MM.1S (cell line): ENCODE measurements around the gene CDC6.

Experiments
- DNase-seq: peaks from one replicate; pipeline ENCODE4 v3.0.0-alpha.2; 2015
- H2AFZ ChIP-seq: fragments of 300-600 bp; sonication (generic); 2 replicates; pipeline ENCODE4 v1.6.0; 2016; ENCODE audit warnings: antibody characterized with exemption, low read length
- H3F3A ChIP-seq: fragments of 300-600 bp; sonication (generic); 2 replicates; pipeline ENCODE4 v1.6.1; 2016; ENCODE audit warnings: mild to moderate bottlenecking, antibody characterized with exemption, low read length, moderate library complexity, mixed read lengths; ENCODE audit not compliant: insufficient read depth
- H3K27ac ChIP-seq: fragments of 300-600 bp; sonication (generic); 2 replicates; pipeline ENCODE4 v1.5.1; 2016; ENCODE audit warnings: mild to moderate bottlenecking, low read length
- H3K27me3 ChIP-seq: fragments of 300-600 bp; sonication (generic); replicated peaks from 2 replicates; pipeline ENCODE4 v1.6.0; 2016; ENCODE audit warnings: low read length; ENCODE audit not compliant: insufficient read depth
- H3K36me3 ChIP-seq: fragments of 300-600 bp; sonication (generic); replicated peaks from 2 replicates; pipeline ENCODE4 v1.6.1; 2016; ENCODE audit warnings: mild to moderate bottlenecking, low read length, mixed read lengths; ENCODE audit not compliant: insufficient read depth
- H3K4me1 ChIP-seq: fragments of 300-600 bp; sonication (generic); 2 replicates; pipeline ENCODE4 v1.6.1; 2016; ENCODE audit warnings: low read length, mixed read lengths
- H3K4me2 ChIP-seq: fragments of 300-600 bp; sonication (generic); 2 replicates; pipeline ENCODE4 v1.6.0; 2016; ENCODE audit warnings: low read depth, low read length
- H3K4me3 ChIP-seq: fragments of 300-600 bp; sonication (generic); 2 replicates; pipeline ENCODE4 v1.5.1; 2016; ENCODE audit warnings: low read length, mixed read lengths
- H3K79me2 ChIP-seq: fragments of 300-600 bp; sonication (generic); 2 replicates; pipeline ENCODE4 v1.6.1; 2016; ENCODE audit warnings: mixed run types, low read length, mixed read lengths
- H3K9ac ChIP-seq: fragments of 300-600 bp; sonication (generic); 2 replicates; pipeline ENCODE4 v1.6.1; 2016; ENCODE audit warnings: low read length, mixed read lengths
- H3K9me2 ChIP-seq: fragments of 300-600 bp; sonication (generic); replicated peaks from 2 replicates; pipeline ENCODE4 v1.6.1; 2016; ENCODE audit warnings: mild to moderate bottlenecking, low read length, mixed read lengths; ENCODE audit not compliant: insufficient read depth
- H3K9me3 ChIP-seq: fragments of 300-600 bp; sonication (generic); replicated peaks from 2 replicates; pipeline ENCODE4 v1.6.1; 2016; ENCODE audit warnings: mild to moderate bottlenecking, low read length, mixed read lengths; ENCODE audit not compliant: insufficient read depth
- H4K20me1 ChIP-seq: fragments of 300-600 bp; sonication (generic); 2 replicates; pipeline ENCODE4 v1.6.1; 2016; ENCODE audit warnings: mild to moderate bottlenecking, low read length, moderate library complexity, mixed read lengths; ENCODE audit not compliant: insufficient read depth
- CTCF ChIP-seq: fragments of 300-600 bp; sonication (generic); IDR thresholded peaks from 2 replicates; pipeline ENCODE4 v1.5.1; 2016; ENCODE audit warnings: antibody characterized with exemption, low read length, mixed read lengths
- EZH2 ChIP-seq: fragments of 300-600 bp; sonication (generic); optimal IDR thresholded peaks from 2 replicates; pipeline ENCODE3; 2017; ENCODE audit warnings: low read depth, mild to moderate bottlenecking, antibody characterized with exemption, low read length, mixed read lengths
- EZH2phosphoT487 ChIP-seq: fragments of 300-600 bp; sonication (generic); IDR thresholded peaks from 2 replicates; pipeline ENCODE4 v1.6.1; 2018; ENCODE audit warnings: antibody characterized with exemption, low read length

Gene CDC6

DNA sequence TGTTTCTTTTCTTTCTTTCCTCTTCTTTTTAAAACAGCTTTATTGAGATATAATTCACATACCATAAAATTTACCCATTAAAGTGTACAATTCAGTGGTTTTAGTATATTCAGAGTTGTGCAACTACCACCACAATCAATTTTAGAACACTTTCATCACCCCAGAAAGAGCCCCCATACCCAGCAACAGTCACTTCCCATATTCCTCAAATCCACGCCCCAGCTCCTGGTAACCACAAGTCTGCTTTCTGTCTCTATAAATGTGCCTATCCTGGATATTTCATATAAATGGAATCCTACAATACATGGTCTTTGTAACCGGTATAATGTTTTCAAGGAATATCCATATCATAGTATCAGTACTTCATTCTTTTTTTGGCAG lies 40.7 kb downstream of the CDC6 start:
- peaks cover 26% of the 10 kb centered on the region for H3F3A ChIP-seq
- H3K36me3 ChIP-seq, result peaks cover 6% of the 10 kb centered on the region
- no peaks in the 10 kb centered on the region for H3K9me2 ChIP-seq
- peaks cover 98% of the 10 kb centered on the region for H3K79me2 ChIP-seq
- no peak overlapping the region for H3K27ac ChIP-seq
- TF ChIP-seq EZH2 (no peak), EZH2phosphoT487 (no peak), CTCF (no peak)
- no peak overlapping the region for H3K4me2 ChIP-seq
- DNase-seq, result no peak
- no peak overlapping the region for H3K9ac ChIP-seq
- peaks cover 46% of the 10 kb centered on the region for H3K4me1 ChIP-seq
- H4K20me1 ChIP-seq, result peaks cover 48% of the 10 kb centered on the region
- no peaks in the 10 kb centered on the region for H3K27me3 ChIP-seq
- H2AFZ ChIP-seq, result no peak overlapping the region
- H3K9me3 ChIP-seq, result no peaks in the 10 kb centered on the region
- H3K4me3 ChIP-seq, result no peak overlapping the region

- H3K4me1 ChIP-seq, result peaks cover 31% of the 10 kb centered on the region
- peaks cover 100% of the 10 kb centered on the region for H3K79me2 ChIP-seq
- no peak for DNase-seq
- H3K27me3 ChIP-seq, result no peaks in the 10 kb centered on the region
- peaks cover 6% of the 10 kb centered on the region for H3K36me3 ChIP-seq
- H3K9ac ChIP-seq, result no peak overlapping the region
- H3F3A ChIP-seq, result peaks cover 14% of the 10 kb centered on the region
- peaks cover 62% of the 10 kb centered on the region for H4K20me1 ChIP-seq
- no peak for TF ChIP-seq CTCF
- TF ChIP-seq EZH2phosphoT487, result no peak
- TF ChIP-seq EZH2, result no peak
- no peaks in the 10 kb centered on the region for H3K9me2 ChIP-seq
- H2AFZ ChIP-seq, result no peak overlapping the region
- no peak overlapping the region for H3K4me3 ChIP-seq
- no peak overlapping the region for H3K27ac ChIP-seq
- H3K9me3 ChIP-seq, result no peaks in the 10 kb centered on the region
- H3K4me2 ChIP-seq, result no peak overlapping the region
Measured at GRCh38 chr17:40329839-40330794, 42.4 kb downstream of the CDC6 start.

DNA sequence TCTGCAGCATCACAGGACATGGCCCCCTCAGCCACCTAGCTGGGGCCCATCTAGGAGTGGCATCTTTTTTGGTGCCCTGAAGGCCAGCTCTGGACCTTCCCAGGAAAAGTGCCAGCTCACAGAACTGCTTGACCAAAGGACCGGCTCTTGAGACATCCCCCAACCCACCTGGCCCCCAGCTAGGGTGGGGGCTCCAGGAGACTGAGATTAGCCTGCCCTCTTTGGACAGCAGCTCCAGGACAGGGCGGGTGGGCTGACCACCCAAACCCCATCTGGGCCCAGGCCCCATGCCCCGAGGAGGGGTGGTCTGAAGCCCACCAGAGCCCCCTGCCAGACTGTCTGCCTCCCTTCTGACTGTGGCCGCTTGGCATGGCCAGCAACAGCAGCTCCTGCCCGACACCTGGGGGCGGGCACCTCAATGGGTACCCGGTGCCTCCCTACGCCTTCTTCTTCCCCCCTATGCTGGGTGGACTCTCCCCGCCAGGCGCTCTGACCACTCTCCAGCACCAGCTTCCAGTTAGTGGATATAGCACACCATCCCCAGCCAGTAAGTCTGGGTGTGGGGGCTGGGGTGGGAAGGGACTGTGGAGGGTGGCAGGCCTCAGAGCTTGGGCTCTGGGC lies 43.3 kb downstream of the CDC6 start:
- Histone ChIP-seq H3K27me3 (no peaks in the 10 kb centered on the region), H3K36me3 (peaks cover 6% of the 10 kb centered on the region), H3K4me3 (no peak overlapping the region), H3K4me1 (peaks cover 22% of the 10 kb centered on the region), H3K9ac (no peak overlapping the region), H3K4me2 (no peak overlapping the region), H3K79me2 (peaks cover 100% of the 10 kb centered on the region), H3K9me3 (no peaks in the 10 kb centered on the region), H3K27ac (no peak overlapping the region), H3K9me2 (no peaks in the 10 kb centered on the region), H3F3A (peaks cover 6% of the 10 kb centered on the region), H4K20me1 (peaks cover 62% of the 10 kb centered on the region), H2AFZ (no peak overlapping the region)
- DNase-seq, result no peak
- no peak for TF ChIP-seq EZH2phosphoT487
- no peak for TF ChIP-seq EZH2
- no peak for TF ChIP-seq CTCF
